HG03045 (cell line): ENCODE measurements around the gene FEN1.

Experiments
- ATAC-seq: cut with Tn5 transposase; IDR thresholded peaks from one replicate; pipeline ENCODE4 v1.9.1; 2021; ENCODE audit warnings: mild to moderate bottlenecking, moderate library complexity; ENCODE audit not compliant: unreplicated experiment

The FEN1 gene

GRCh38 chr11:61838501-61838900, 45.8 kb downstream of the FEN1 start:
- no peak for ATAC-seq

DNA sequence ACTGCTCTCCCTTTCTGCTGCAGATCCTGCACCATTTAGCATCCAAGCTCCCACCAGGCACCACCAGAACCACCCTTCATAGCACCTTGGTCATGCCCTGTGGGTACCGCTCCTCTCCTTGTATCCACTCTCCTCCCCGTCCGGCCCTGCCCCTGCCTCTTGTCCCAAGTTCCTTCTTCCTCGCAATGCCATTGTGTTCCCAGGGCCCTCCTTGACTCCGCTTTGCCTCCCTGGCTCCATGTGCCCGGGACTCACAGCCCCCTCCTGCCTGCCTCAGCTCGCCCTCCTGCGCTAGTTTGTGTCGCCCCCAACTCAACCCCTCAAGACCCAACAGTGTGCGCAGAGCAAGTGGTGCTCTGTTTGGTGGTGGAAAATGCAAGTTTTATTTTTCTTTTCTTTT, 46.2 kb downstream of the FEN1 start:
- ATAC-seq: no peak

GRCh38 chr11:61839742-61840141, 47.0 kb downstream of the FEN1 start:
- ATAC-seq: no peak

DNA sequence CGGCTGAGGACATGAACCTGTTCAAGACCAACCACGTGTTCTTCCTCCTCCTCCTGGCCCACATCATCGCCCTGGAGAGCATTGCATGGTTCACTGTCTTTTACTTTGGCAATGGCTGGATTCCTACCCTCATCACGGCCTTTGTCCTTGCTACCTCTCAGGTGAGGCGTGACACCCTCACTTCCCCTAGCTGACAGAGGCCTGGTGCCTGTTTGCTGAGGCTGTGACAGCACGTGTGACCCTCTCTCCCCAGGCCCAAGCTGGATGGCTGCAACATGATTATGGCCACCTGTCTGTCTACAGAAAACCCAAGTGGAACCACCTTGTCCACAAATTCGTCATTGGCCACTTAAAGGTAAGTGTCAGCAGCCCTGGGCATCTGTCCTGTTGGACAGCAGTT, 47.7 kb downstream of the FEN1 start:
- no peak for ATAC-seq

DNA sequence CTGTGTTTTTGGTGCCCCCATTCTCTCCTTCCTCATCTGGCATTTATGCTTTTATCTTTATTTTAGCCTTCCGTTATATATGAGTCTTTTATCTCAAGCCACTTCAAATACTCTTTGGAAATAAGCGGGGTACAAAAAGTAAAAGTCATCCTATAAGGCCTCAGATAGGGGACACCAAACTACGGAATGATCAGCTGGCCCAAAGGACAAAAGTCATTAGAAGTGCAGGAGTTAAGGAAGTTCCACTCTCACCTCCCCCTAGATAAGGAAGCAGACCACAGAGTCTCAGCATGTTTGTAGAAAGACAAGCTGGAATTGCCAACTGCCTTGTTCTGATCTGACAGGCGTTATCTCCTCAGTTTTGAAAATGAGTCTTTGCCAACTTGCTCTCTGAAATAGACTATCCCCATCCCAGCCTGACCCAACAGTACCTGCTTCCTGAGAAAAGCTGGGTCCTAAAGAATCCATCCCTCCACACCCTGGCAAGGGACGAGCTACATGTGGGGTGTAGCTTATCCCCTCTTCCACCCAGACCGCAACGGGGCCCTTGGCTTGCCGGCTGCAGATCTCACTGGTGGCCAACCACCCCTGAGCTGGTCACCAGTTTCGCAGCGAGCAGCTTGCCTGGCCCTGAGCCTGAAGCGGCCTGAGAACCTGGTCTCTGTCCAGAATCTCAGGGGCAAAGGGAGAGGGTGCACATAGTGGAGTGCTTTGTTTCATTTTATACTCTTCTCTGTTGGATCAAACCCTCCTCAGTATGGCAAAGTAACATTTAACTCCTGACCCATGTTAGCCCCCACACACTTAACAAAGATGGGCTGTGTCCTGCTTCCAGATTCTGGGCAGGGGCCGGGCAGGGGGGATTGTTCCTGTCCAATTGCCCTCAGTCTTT, 49.2 kb downstream of the FEN1 start:
- ATAC-seq: no peak

- no peak for ATAC-seq
Observed at GRCh38 chr11:61842528-61842820, 49.8 kb downstream of the FEN1 start.

DNA sequence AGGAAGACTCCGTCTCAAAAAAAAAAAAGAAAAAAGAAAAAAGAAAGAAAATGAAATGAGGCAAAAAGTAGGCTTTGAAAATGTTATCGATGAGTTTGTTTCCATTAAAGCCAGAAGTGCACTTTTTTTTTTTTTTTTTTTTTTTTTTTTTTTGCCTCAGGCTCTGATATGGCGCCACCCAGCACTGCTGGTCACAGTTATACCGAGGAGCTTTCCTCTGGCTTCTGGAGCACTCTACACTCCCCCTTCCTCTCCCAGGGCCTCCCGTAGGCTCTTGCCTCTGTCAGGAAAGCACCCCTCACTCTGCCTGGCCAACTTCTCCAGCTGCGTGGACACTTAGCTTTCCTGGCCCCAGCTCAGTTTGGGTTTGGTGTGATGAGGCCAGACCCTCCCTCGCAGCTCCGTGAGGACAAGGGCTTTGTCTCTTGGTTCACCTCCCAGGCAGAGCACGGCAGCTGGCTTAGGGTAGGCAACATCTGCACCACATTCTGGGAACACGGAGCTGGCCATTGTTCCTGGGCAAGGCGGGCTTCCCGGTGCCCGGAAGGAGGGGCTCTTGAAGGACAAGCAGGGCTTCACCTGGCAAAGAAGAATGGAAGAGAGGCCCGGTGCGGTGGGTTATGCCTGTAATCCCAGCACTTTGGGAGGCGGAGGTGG, 52.3 kb downstream of the FEN1 start:
- ATAC-seq: no peak

DNA sequence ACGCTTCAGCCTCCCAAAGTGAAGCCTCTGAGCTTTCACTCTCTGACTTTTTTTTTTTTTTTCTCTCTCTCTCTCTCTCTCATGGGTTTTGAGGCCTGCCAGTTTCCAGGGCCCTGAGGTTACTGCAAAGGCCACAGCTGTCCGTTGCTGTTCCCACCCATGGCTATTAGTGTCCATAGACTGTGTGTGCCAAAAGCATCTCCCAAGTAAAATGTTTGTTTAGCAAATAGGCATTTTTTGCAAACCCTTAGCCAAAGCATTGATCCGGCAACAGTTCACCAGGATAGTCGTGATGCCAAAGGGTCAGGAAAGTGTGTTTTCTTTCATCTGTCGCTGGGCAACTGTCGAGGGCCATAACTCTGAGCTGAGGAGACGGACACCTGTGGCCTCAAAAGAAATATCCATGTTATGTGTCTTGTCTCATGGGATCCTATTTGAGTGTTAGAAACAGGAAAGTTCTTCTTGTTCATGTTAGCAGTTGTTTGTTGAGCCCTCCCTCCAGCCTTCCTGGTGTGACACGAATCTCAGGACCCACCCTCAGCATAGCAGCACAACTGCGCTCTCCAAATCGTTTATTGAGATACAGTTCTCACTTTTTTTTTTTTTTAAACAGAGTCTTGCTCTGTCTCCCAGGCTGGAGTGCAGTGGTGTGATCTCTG, 53.8 kb downstream of the FEN1 start:
- no peak for ATAC-seq
